ENCODE measurements around the gene ZNF277.

ZNF277 gene

DNA sequence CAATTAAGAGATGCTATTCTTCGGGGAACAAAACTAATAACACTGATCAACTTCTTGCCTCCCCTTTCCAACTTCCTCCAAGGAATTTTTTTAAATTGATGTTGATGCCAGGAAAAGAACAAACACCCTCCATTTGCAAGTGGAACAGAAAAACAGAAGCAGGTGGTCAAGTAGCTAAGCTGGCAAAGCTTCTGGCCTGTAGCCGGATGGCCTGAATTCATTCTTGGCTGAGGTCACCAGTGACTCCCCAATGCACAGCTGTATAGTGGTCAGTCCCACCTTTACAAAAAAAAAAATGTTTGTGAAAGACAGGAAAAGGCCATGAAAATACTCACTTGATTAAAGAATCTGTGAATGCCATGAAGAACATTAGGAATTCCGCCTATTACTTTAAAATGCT is 39.3 kb upstream of the ZNF277 start:
- H3K9ac ChIP-seq (ENCODE audit: low read length in 5 of 5): no peak overlapping the region
- H3K27ac ChIP-seq (ENCODE audit: low read depth, low read length): no peak overlapping the region
- peaks cover 0 to 2% (median 0%) of the 10 kb centered on the region in 5 donors for H3K9me3 ChIP-seq (ENCODE audit: control insufficient read depth in 5 of 5, low read length in 5 of 5)
- H3K4me3 ChIP-seq (ENCODE audit: low read depth in 1 of 5, low read length in 5 of 5): no peak overlapping the region
- H3K4me1 ChIP-seq (ENCODE audit: control insufficient read depth in 5 of 5, insufficient read depth in 5 of 5, low read length in 5 of 5): peaks cover 0 to 19% (median 5%) of the 10 kb centered on the region in 5 donors
- no peaks in the 10 kb centered on the region for H3K27me3 ChIP-seq (ENCODE audit: control insufficient read depth in 5 of 5, insufficient read depth in 4 of 5, low read length in 5 of 5)
- H3K36me3 ChIP-seq (ENCODE audit: control insufficient read depth in 5 of 5, insufficient read depth in 5 of 5, low read length in 5 of 5): no peaks in the 10 kb centered on the region

GRCh38 chr7:112168915-112169314 is 37.6 kb upstream of the ZNF277 start:
- Histone ChIP-seq H3K4me3 (ENCODE audit: low read depth in 1 of 5, low read length in 5 of 5) (no peak overlapping the region), H3K27me3 (ENCODE audit: control insufficient read depth in 5 of 5, insufficient read depth in 4 of 5, low read length in 5 of 5) (no peaks in the 10 kb centered on the region), H3K4me1 (ENCODE audit: control insufficient read depth in 5 of 5, insufficient read depth in 5 of 5, low read length in 5 of 5) (peaks cover 10 to 20% (median 11%) of the 10 kb centered on the region in 5 donors), H3K27ac (ENCODE audit: low read depth, low read length) (no peak overlapping the region), H3K9me3 (ENCODE audit: control insufficient read depth in 5 of 5, low read length in 5 of 5) (peaks cover 0 to 2% (median 0%) of the 10 kb centered on the region in 5 donors), H3K36me3 (ENCODE audit: control insufficient read depth in 5 of 5, insufficient read depth in 5 of 5, low read length in 5 of 5) (no peaks in the 10 kb centered on the region), H3K9ac (ENCODE audit: low read length in 5 of 5) (no peak overlapping the region)

DNA sequence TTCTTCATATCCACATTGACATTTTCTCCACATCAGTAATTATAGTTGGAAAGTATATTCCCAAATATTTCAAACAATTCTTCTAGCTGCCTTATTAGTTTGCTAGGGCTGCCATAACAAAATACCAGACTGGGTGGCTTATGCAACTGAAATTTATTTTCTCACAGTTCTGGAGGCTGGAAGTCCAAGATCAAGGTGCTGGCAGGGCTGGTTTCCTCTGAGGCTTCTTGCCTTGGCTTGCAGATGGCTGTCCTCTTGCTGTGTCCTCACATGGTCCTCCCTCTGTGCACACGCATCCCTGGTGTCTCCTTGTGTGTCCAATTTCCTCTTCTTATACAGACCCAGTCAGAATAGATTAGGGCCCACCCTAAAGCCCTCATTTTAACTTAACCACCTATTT is 34.8 kb upstream of the ZNF277 start:
- Histone ChIP-seq H3K9ac (ENCODE audit: low read length in 5 of 5) (no peak overlapping the region), H3K4me3 (ENCODE audit: low read depth in 1 of 5, low read length in 5 of 5) (no peak overlapping the region), H3K27ac (ENCODE audit: low read depth, low read length) (no peak overlapping the region), H3K4me1 (ENCODE audit: control insufficient read depth in 5 of 5, insufficient read depth in 5 of 5, low read length in 5 of 5) (peaks cover 10 to 27% (median 11%) of the 10 kb centered on the region in 5 donors), H3K9me3 (ENCODE audit: control insufficient read depth in 5 of 5, low read length in 5 of 5) (peaks cover 0 to 2% (median 0%) of the 10 kb centered on the region in 5 donors), H3K27me3 (ENCODE audit: control insufficient read depth in 5 of 5, insufficient read depth in 4 of 5, low read length in 5 of 5) (no peaks in the 10 kb centered on the region), H3K36me3 (ENCODE audit: control insufficient read depth in 5 of 5, insufficient read depth in 5 of 5, low read length in 5 of 5) (no peaks in the 10 kb centered on the region)

DNA sequence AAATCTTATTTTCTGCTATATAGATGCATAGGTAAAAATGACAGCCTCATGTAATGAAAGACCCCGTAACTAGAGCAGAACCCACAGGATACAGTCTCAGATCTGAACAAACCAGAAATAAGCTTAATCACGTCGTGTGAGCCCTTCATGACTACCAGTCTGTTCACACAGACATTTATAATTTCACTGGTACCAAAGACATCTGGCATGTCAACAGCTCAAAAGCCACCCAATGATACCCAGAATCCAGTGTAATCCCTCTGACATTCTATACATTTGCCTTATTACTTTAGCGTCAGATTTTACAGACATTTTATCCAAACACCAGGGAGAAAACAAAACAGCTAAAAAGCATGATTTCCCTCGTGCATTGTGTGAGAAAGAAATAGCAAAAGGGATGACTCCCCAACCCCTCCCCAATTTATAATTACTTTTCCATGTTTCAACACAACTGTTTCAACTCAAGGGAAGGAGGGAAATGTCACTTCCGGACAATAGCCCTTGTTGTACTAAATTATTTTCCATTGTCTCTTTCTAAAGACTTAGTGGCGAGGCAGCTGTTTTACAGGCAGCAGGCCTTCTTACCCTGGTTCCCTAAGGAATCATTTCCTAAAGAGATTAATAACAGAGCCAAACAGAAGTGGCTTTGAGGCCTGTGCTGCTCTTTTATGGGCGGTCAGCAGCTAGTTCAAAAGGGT is 33.5 kb upstream of the ZNF277 start:
- peaks cover 0 to 2% (median 0%) of the 10 kb centered on the region in 5 donors for H3K9me3 ChIP-seq (ENCODE audit: control insufficient read depth in 5 of 5, low read length in 5 of 5)
- peaks cover 10 to 20% (median 11%) of the 10 kb centered on the region in 5 donors for H3K4me1 ChIP-seq (ENCODE audit: control insufficient read depth in 5 of 5, insufficient read depth in 5 of 5, low read length in 5 of 5)
- peak overlapping the region; percentile 42 for H3K27ac ChIP-seq (ENCODE audit: low read depth, low read length)
- peak overlapping the region in 1 of 5 donors; percentile 11 for H3K4me3 ChIP-seq (ENCODE audit: low read depth in 1 of 5, low read length in 5 of 5)
- H3K9ac ChIP-seq (ENCODE audit: low read length in 5 of 5): peak overlapping the region in 1 of 5 donors; percentile 23
- H3K27me3 ChIP-seq (ENCODE audit: control insufficient read depth in 5 of 5, insufficient read depth in 4 of 5, low read length in 5 of 5): no peaks in the 10 kb centered on the region
- H3K36me3 ChIP-seq (ENCODE audit: control insufficient read depth in 5 of 5, insufficient read depth in 5 of 5, low read length in 5 of 5): no peaks in the 10 kb centered on the region

DNA sequence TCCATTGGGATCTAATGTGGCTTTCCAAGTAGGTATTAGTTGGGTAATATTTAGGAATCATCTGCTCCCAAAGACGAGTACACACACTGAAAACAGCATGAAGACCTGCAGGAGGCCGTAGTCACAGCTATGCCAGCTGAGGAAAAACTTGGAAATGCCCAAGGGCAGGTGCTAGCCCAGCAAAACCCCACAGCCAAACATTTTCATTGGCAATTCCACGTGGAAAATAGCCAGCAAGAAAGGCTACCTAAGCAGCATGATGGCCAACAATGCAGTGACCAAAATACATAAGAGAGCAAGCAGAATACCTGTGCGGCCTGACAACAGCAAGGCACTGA is 33.0 kb upstream of the ZNF277 start:
- no peaks in the 10 kb centered on the region for H3K27me3 ChIP-seq (ENCODE audit: control insufficient read depth in 5 of 5, insufficient read depth in 4 of 5, low read length in 5 of 5)
- H3K9me3 ChIP-seq (ENCODE audit: control insufficient read depth in 5 of 5, low read length in 5 of 5): peaks cover 0 to 2% (median 0%) of the 10 kb centered on the region in 5 donors
- H3K27ac ChIP-seq (ENCODE audit: low read depth, low read length): peak overlapping the region; percentile 42
- H3K36me3 ChIP-seq (ENCODE audit: control insufficient read depth in 5 of 5, insufficient read depth in 5 of 5, low read length in 5 of 5): no peaks in the 10 kb centered on the region
- H3K4me1 ChIP-seq (ENCODE audit: control insufficient read depth in 5 of 5, insufficient read depth in 5 of 5, low read length in 5 of 5): peaks cover 10 to 20% (median 11%) of the 10 kb centered on the region in 5 donors
- H3K9ac ChIP-seq (ENCODE audit: low read length in 5 of 5): no peak overlapping the region
- H3K4me3 ChIP-seq (ENCODE audit: low read depth in 1 of 5, low read length in 5 of 5): peak overlapping the region in 1 of 5 donors; percentile 11

DNA sequence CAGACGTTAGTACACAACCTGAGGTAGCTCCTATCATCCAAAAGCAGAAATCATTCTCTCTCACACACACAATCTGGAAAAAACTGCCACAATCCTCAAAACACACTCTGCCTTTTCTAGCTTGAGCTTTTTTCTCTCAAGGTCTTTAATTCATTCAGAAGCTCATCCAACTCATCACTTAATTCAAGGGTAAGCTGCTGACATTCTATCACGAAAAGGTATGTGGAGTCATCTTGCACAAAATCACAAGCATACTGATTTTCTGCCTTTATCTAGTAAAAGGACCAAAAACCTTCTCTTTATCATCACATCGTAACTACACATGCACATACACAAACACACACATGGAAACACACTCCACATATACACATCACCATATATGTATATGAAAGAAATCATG is 32.3 kb upstream of the ZNF277 start:
- peaks cover 10 to 20% (median 11%) of the 10 kb centered on the region in 5 donors for H3K4me1 ChIP-seq (ENCODE audit: control insufficient read depth in 5 of 5, insufficient read depth in 5 of 5, low read length in 5 of 5)
- H3K9me3 ChIP-seq (ENCODE audit: control insufficient read depth in 5 of 5, low read length in 5 of 5): peaks cover 0 to 2% (median 0%) of the 10 kb centered on the region in 5 donors
- H3K27ac ChIP-seq (ENCODE audit: low read depth, low read length): no peak overlapping the region
- no peak overlapping the region for H3K9ac ChIP-seq (ENCODE audit: low read length in 5 of 5)
- H3K36me3 ChIP-seq (ENCODE audit: control insufficient read depth in 5 of 5, insufficient read depth in 5 of 5, low read length in 5 of 5): no peaks in the 10 kb centered on the region
- no peaks in the 10 kb centered on the region for H3K27me3 ChIP-seq (ENCODE audit: control insufficient read depth in 5 of 5, insufficient read depth in 4 of 5, low read length in 5 of 5)
- no peak overlapping the region for H3K4me3 ChIP-seq (ENCODE audit: low read depth in 1 of 5, low read length in 5 of 5)

- H3K4me3 ChIP-seq (ENCODE audit: low read depth in 1 of 5, low read length in 5 of 5): no peak overlapping the region
- no peaks in the 10 kb centered on the region for H3K27me3 ChIP-seq (ENCODE audit: control insufficient read depth in 5 of 5, insufficient read depth in 4 of 5, low read length in 5 of 5)
- peaks cover 0 to 2% (median 0%) of the 10 kb centered on the region in 5 donors for H3K9me3 ChIP-seq (ENCODE audit: control insufficient read depth in 5 of 5, low read length in 5 of 5)
- no peak overlapping the region for H3K27ac ChIP-seq (ENCODE audit: low read depth, low read length)
- H3K36me3 ChIP-seq (ENCODE audit: control insufficient read depth in 5 of 5, insufficient read depth in 5 of 5, low read length in 5 of 5): no peaks in the 10 kb centered on the region
- peaks cover 10 to 28% (median 11%) of the 10 kb centered on the region in 5 donors for H3K4me1 ChIP-seq (ENCODE audit: control insufficient read depth in 5 of 5, insufficient read depth in 5 of 5, low read length in 5 of 5)
- H3K9ac ChIP-seq (ENCODE audit: low read length in 5 of 5): no peak overlapping the region
Measured at GRCh38 chr7:112176241-112176640, 30.3 kb upstream of the ZNF277 start.

DNA sequence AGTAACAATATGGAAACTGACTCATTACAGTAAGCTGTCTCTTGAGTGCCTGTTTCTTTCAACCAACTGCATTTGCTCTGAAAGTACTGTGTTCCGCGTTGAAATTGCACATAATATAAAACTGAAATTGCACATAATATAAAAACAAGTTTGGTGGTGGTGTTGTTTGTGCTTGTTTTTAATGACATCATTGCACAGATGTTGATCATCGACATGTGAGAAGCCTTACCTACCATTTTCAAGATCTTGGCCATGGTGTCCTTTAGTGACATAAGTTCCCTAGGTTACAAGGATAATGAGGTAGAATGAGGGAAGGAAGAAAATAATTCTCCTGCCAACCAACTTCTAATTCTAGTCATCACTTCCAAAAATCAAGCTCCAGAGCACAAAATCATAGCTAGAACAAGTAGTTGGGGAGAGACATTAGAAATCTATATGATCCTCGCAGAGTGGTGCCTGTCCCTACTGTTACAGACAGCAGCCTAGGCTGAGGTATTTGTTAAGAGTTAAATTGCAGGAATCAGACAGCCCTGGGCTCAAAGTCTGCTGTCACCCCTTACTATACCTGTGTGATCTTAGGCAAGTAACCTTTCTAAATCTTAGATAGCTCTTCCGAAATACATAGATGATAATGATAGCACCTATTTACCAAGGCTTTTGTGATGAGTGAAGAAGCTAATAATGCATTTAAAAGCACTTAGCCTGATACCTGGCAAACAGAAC is 29.6 kb upstream of the ZNF277 start:
- Histone ChIP-seq H3K9me3 (ENCODE audit: control insufficient read depth in 5 of 5, low read length in 5 of 5) (no peaks in the 10 kb centered on the region), H3K9ac (ENCODE audit: low read length in 5 of 5) (no peak overlapping the region)

DNA sequence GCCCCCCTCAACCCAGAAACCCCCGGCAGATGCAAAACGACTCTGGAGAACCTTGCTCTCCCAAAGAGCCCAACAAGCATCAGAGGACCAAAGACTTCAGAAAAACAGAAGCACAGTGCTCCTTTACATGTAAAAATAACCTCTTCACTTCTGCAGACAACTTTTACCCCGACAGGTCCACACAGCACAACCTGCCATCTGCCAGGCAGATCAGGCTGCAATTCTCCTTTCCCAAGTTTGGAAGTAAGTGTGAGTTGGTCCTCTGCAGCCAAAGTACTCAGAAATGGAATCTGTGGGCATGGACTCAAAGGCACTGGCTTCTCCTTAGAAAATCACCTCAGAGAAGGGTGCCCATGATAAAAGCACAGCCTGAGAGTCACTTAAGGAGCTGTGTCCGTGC is 26.3 kb upstream of the ZNF277 start:
- H3K27ac ChIP-seq (ENCODE audit: low read depth, low read length): no peak overlapping the region
- no peaks in the 10 kb centered on the region for H3K27me3 ChIP-seq (ENCODE audit: control insufficient read depth in 5 of 5, insufficient read depth in 4 of 5, low read length in 5 of 5)
- peaks cover 0 to 37% (median 0%) of the 10 kb centered on the region in 5 donors for H3K4me1 ChIP-seq (ENCODE audit: control insufficient read depth in 5 of 5, insufficient read depth in 5 of 5, low read length in 5 of 5)
- H3K9ac ChIP-seq (ENCODE audit: low read length in 5 of 5): no peak overlapping the region
- no peaks in the 10 kb centered on the region for H3K36me3 ChIP-seq (ENCODE audit: control insufficient read depth in 5 of 5, insufficient read depth in 5 of 5, low read length in 5 of 5)
- no peaks in the 10 kb centered on the region for H3K9me3 ChIP-seq (ENCODE audit: control insufficient read depth in 5 of 5, low read length in 5 of 5)
- H3K4me3 ChIP-seq (ENCODE audit: low read depth in 1 of 5, low read length in 5 of 5): no peak overlapping the region

More for the DNA sequence above, 29.6 kb upstream of the ZNF277 start:
- H3K4me1 ChIP-seq (ENCODE audit: control insufficient read depth in 5 of 5, insufficient read depth in 5 of 5, low read length in 5 of 5): peaks cover 10 to 28% (median 11%) of the 10 kb centered on the region in 5 donors
- H3K4me3 ChIP-seq (ENCODE audit: low read depth in 1 of 5, low read length in 5 of 5): no peak overlapping the region
- H3K27me3 ChIP-seq (ENCODE audit: control insufficient read depth in 5 of 5, insufficient read depth in 4 of 5, low read length in 5 of 5): no peaks in the 10 kb centered on the region
- no peak overlapping the region for H3K27ac ChIP-seq (ENCODE audit: low read depth, low read length)
- H3K36me3 ChIP-seq (ENCODE audit: control insufficient read depth in 5 of 5, insufficient read depth in 5 of 5, low read length in 5 of 5): no peaks in the 10 kb centered on the region

DNA sequence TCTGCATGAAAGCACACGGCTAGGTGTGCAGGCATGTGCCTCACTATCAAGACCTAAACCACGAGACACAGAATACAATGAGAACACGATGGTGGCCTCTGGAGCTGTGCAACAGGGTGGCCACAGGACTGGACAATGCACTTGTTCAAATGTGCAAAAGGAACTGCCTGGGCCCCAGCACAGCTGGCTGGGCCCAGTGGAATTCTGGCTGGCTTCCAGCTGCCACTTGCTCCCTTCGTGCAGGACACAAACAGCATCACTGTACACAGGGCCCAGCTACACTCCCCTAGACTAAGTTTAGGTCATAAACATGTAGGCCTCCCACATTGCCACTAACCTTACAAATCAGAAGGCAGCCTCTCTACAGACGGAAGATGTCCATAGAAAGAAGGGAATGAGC is 23.7 kb upstream of the ZNF277 start:
- H3K4me3 ChIP-seq (ENCODE audit: low read depth in 1 of 5, low read length in 5 of 5): no peak overlapping the region
- no peaks in the 10 kb centered on the region for H3K27me3 ChIP-seq (ENCODE audit: control insufficient read depth in 5 of 5, insufficient read depth in 4 of 5, low read length in 5 of 5)
- no peaks in the 10 kb centered on the region for H3K36me3 ChIP-seq (ENCODE audit: control insufficient read depth in 5 of 5, insufficient read depth in 5 of 5, low read length in 5 of 5)
- no peak overlapping the region for H3K9ac ChIP-seq (ENCODE audit: low read length in 5 of 5)
- peaks cover 0 to 56% (median 3%) of the 10 kb centered on the region in 5 donors for H3K4me1 ChIP-seq (ENCODE audit: control insufficient read depth in 5 of 5, insufficient read depth in 5 of 5, low read length in 5 of 5)
- no peak overlapping the region for H3K27ac ChIP-seq (ENCODE audit: low read depth, low read length)
- no peaks in the 10 kb centered on the region for H3K9me3 ChIP-seq (ENCODE audit: control insufficient read depth in 5 of 5, low read length in 5 of 5)

All from subcutaneous abdominal adipose tissue (tissue), 5 donors.